GM18907 (cell line): ENCODE measurements around the gene STK32B.

Experiments
- ATAC-seq: cut with Tn5 transposase; IDR thresholded peaks from one replicate; pipeline ENCODE4 v1.9.1; 2021; ENCODE audit warnings: mild to moderate bottlenecking, moderate library complexity; ENCODE audit not compliant: unreplicated experiment

The STK32B gene

DNA sequence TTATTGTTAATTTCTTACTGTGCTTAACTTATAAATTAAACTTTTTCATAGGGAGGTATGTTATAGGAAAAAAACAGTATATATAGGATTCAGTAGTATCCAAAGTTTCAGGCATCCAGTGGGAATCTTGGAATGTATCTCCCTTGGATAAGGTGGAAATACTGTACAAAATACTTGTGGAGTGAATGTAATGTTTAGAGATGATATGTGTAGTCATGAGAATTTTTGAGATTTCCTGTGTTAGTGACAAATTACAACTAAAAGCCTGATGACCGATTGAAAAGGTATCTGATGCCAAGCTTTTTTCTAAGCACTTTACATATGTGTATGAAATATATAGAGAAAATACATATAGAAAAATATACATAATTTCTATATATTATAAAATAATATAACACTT, 69.2 kb downstream of the STK32B start:
- no peak for ATAC-seq

DNA sequence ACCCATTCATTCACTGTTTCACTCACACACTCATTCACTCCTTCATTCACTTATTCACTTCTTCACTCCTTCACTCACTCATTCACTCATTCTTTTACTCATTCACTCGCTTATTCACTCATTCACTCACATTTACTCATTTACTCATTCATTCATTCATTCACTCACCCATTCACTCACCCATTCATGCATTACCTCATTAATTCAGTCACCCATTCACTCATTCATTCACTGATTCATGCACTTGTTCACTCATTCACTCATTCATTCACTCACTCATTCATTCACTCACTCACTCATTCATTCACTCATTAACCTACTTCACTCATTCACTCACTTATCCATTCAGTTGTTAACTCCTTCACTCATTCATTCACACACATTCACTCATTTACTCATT, 70.8 kb downstream of the STK32B start:
- no peak for ATAC-seq

DNA sequence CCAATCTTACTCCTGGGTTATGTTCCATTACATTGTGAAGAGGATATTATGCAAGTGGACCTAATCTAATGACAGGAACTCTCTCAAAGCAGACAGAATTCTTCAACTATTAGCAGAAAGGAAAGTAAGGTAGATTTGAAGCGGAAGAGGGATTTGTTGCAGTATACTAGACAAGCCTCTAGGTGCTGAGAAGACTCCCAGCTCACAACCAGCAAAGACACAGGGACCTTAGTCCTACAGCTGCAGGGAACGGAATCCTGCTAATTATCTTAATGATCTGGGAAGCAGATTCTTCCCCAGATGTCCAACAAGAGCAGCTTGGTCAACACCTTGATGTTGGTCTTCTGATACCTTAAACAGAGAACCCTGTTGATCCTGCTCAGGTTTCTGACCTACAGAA, 73.6 kb downstream of the STK32B start:
- no peak for ATAC-seq

- ATAC-seq, result no peak
Observed at GRCh38 chr4:5125321-5125720, 74.0 kb downstream of the STK32B start.

GRCh38 chr4:5126231-5126630, 75.0 kb downstream of the STK32B start:
- no peak for ATAC-seq

DNA sequence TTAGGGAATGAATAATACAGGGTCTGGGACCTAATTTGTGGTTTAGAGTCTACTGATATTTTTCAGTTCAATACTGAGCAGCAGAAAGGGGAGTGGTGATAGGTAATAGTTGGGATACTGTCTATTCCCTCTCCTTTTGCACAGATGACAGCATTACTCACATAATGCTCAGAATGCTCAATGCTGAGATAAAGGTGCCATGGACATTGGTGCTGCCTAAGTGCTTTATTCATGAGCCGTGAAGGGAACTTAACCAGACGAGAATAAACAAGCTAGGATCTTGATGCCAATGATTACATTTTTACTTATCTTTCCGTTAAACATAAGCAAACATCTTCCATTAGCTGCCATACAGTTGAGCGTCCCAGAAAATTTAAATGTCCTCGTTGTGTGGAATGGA, 75.6 kb downstream of the STK32B start:
- no peak for ATAC-seq

- ATAC-seq, result no peak
Observed at GRCh38 chr4:5127556-5127955, 76.3 kb downstream of the STK32B start.

DNA sequence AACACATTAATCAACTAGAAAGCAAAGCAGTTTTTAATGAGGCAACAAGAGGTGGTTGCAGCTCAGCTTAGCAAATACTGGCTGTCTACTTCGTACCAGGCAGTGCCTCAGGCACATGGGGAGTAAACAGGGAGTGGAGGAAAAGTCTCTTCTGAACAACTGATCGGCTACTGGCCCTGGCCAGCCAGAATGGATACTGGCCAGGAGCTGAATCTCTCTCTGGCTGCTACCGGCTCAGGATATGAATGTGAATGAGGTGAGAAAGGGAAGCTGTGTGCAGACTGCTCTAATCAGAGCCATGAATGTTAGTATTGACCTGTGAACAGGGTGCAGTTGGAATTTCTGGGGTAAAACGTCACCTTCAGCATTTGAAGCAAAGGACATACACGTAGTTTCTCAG, 77.3 kb downstream of the STK32B start:
- ATAC-seq, result no peak

DNA sequence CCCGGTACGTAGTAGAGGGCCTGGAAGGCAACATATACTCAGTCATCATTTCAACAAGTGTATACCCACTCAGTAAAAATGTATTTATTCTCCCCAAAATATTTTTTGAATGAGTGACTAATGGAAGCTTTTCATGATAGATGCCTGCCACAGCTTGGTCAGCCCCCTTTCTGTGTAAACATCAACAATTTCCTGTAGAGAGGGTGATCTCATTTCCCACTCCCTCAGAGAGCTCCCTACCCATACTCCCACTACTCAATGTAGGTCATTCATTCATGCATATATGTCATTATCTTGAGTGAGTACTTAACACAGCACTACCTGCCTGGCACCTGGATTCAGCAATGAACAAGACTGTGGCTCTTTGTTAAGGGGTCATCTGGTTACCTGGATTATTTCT, 81.9 kb downstream of the STK32B start:
- ATAC-seq, result no peak

- no peak for ATAC-seq
Observed at GRCh38 chr4:5133933-5134594, 82.8 kb downstream of the STK32B start.

- no peak for ATAC-seq
Observed at GRCh38 chr4:5134620-5135019, 83.3 kb downstream of the STK32B start.

- ATAC-seq, result no peak
Observed at GRCh38 chr4:5137226-5137625, 85.9 kb downstream of the STK32B start.

- no peak for ATAC-seq
Observed at GRCh38 chr4:5137927-5138326, 86.6 kb downstream of the STK32B start.

DNA sequence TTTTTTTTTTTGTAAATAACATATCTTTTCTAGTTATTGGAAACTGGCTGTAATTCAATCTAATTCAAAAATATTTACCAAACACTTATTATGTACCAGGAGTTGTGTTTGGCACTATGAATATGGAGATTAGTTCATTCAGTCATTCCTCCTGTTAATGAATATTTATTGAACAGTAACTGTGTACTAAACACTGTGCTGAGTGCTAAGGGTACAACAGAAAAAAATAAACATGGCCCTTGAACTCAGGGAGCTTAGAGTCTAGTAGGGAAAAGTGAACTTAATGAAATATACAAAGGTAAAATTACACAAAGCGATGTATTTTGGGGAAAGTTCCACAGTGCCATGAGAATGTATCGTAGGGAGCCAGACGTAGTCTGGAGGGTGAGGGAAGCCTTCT, 87.1 kb downstream of the STK32B start:
- no peak for ATAC-seq

GRCh38 chr4:5139141-5139540, 87.9 kb downstream of the STK32B start:
- no peak for ATAC-seq

GRCh38 chr4:5141802-5142201, 90.5 kb downstream of the STK32B start:
- no peak for ATAC-seq

DNA sequence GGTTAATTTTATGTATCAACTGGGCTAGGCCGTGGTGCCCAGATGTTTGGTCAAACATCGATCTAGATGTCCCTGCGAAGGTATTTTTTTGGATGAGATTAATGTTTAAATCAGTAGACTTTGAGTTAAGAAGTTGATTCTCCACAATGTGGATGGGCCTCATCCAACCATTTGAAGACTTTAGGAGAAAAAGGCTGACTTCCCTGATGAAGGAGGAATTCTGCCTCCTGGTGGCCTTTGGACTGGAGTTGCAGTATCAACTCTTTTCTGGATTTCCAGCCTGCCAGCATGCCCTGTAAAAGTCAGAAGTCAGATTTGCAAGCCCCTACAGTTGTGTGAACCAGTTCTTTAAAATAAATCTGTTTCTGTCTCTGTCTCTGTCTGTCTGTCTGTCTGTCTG, 91.4 kb downstream of the STK32B start:
- no peak for ATAC-seq

DNA sequence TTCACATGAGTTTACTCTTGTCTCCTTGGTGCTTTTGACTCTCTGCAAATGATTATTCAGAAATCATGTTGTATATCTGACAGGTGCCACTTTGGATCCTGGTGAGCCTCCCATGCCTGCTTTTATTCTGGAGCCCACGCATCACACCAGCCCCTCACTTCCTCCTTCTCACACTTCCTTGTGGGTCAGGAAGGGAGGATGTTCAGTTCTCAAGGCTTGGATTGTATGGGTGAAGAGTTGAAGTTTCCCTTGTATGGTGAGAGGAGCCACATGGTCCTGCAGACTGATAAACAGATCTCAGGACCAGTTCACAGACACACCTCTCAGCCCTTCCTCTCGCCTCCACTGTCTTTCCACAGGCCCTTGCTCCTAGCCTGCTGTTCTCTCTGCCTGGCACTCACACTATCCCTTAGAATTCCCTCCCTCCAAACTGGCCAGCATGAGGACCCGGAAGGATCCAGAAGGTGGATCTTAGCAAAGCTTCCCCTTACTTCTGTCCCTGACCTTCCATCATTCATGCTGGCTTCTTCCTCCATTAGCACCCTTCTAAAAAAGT, 92.1 kb downstream of the STK32B start:
- no peak for ATAC-seq

DNA sequence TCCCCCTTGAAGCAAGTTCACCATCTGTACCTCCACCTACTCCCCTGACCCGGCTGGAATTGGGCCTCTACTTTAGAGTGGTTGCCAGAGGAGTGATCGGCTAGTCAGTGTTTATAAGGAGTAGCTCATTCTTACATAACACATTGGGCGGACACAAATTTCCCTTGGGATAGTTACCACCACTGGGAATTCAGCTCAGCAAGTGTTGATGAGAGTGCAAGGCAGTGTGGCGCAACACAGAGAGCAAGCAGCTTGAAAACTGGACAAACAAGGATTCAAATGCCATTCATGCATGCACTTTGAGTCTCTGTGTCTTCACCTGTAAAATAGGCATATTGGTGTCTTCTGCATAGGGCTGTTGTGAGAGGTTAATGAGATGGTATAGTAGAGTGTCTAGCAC, 92.7 kb downstream of the STK32B start:
- ATAC-seq, result no peak

DNA sequence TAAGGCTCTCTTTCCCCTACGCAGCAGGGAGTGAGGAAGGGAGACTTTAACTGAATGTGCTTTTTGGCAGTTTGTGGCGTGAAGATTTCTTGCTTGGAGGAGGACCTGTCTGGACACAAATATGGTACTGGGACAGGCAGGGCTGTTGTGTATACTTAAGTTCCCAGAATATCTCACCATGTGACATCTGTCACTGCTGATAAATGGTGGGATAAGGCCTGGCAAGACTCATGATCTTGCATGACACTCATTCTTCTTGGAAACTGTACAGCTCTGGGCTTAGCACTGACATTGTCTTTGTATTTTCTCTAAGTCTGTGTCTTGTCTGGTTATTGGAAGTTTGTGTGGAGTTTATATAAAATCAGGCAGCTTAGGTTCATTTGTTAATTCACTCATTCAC, 93.1 kb downstream of the STK32B start:
- no peak for ATAC-seq

- no peak for ATAC-seq
Observed at GRCh38 chr4:5146248-5146647, 95.0 kb downstream of the STK32B start.

DNA sequence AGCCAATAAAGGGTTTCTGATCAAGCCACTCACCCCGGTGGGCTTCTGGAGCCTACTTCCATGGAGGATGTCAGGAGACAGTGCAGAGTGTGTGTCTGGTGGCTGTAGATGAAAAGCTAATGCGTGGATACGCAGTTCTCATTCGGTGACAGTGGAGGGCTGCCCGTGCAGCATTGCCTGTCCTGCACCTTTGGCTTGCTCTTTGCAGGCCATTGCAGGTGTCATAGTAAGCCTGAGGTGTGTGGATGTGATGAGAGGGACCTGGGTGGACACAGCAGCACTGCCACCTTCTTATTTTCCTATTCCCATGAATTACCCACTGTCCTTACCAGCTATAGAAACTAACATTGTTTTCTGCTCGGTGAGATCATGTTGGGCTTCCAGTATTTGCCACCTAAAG, 101.2 kb downstream of the STK32B start:
- no peak for ATAC-seq

DNA sequence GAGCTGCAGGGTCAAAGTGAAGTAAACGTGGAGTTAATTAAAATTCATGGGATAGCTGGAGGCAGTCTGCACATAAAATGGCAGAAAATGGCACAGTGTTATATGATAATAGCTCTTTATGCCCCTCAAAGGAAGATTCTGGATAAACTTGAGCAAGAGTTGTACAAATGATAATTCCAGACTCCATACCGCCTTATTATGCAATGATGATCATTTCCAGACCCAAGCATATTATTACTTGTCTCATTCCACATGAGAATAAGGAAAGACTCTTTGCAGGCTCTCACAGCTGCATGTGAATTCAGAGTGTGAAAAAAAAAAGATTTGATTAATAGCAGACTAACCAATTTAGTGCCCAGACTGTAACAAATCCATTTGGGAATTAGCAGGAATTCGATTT, 105.4 kb downstream of the STK32B start:
- ATAC-seq, result no peak
